ENCODE measurements around the gene BEAN1. TPM values are rescaled to one million over a fixed set of nuclear protein-coding genes. Genes with fewer than 3 reads are reported as not detected.

BEAN1 gene
- total RNA-seq, 4 donors from 2014 or later: 0.40 TPM; not detected in 3

DNA sequence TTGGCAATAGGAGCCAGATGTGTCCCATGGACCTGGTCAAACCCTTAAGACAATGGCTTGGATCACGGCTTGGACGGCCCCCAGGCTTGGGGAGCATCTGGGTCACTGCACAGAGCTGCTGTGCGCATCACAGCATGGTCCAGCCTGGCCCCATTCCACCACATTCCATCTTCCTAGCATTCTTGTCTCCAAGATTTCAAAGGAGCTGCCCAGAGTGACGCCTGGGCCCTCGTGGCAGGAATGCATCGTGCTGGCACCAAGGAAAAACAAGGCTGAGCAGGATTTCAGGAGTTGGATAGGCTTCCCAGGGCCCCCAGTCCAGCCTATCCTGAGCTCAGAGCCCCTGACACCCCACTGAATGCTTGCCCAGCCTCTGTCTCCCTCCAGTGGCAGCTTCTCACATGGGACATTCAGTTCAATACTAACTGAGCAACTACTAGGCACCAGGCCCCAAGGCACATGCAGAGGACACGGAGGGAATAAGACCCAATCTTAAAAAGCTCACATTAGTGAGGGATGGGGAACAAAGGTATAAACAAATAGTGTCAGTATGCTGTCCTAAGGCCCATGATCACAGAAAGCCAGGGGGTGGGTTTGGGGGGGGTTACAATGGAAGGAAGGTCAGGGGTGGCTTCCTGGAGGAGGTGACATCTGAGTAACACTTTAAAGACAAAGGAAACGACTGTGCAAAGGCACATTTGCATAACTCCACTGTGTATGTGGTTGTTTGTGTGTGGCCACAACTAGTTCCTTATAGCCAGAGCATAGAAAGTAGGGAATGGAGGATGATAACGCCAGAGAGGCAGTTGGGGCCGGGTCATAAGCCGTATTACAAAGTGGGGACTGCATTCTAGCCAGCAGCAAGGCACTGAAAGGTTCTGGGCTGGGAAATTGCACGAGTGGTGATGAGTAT lies 88.8 kb downstream of the BEAN1 start:
- Histone ChIP-seq H3K27me3 (no peaks in the 10 kb centered on the region), H3K9me3 (no peaks in the 10 kb centered on the region), H3K4me1 (peaks cover 26 to 66% (median 38%) of the 10 kb centered on the region in 4 donors), H3K4me3 (peak overlapping the region in 2 of 4 donors; percentile 7 to 17), H3K36me3 (peaks cover 0 to 3% (median 0%) of the 10 kb centered on the region in 4 donors), H3K27ac (peak overlapping the region; percentile 97 to 99 (median 98))
- intact Hi-C loops (cut with DNase I; ENCODE audit: low total_unique reads) (no loop called here), in situ Hi-C loops (cut with MboI; ENCODE audit: low pct_ligation_motif_present in 1 of 4, low pct_unique_long_range_greater_than_20kb in 1 of 4, low sequenced_read_pairs in 3 of 4) (no loop called here)
- no peak for DNase-seq
- 53 to 62% methylated on average over 7 to 12 of the region's 12 CpGs for WGBS, 2 donors (ENCODE audit: low coverage in 1 of 2)
- no peak for TF ChIP-seq EP300 (IDR thresholded peaks at IDR 0.05; ENCODE audit: low read depth)
- TF ChIP-seq POLR2AphosphoS5 (IDR thresholded peaks at IDR 0.05): no peak
- peak; percentile 17 to 28 (median 19) for TF ChIP-seq CTCF (IDR thresholded peaks at IDR 0.05)

DNA sequence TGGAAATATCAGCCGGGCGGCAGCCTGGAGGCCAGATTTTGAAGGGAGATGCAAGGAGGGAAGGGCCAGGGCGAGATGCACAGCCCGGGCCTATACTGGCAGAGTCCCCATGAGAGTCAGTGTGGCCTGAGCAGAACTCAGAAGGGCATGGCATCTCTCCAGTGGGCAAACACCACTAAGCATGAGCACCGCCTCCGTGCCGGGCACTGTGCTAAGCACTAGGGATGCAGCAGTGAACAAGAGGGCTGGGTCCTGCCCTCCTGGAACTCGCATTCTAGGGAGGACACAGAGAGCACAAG lies 89.4 kb downstream of the BEAN1 start:
- H3K27me3 ChIP-seq: no peaks in the 10 kb centered on the region
- H3K4me1 ChIP-seq: peaks cover 31 to 66% (median 43%) of the 10 kb centered on the region in 4 donors
- in situ Hi-C loops (cut with MboI; ENCODE audit: low pct_ligation_motif_present in 1 of 4, low pct_unique_long_range_greater_than_20kb in 1 of 4, low sequenced_read_pairs in 3 of 4): no loop called here
- peaks cover 0 to 3% (median 0%) of the 10 kb centered on the region in 4 donors for H3K36me3 ChIP-seq
- H3K9me3 ChIP-seq: no peaks in the 10 kb centered on the region
- DNase-seq: no peak
- TF ChIP-seq EP300 (IDR thresholded peaks at IDR 0.05; ENCODE audit: low read depth) (no peak), POLR2AphosphoS5 (IDR thresholded peaks at IDR 0.05) (no peak), CTCF (IDR thresholded peaks at IDR 0.05) (no peak), POLR2A (IDR thresholded peaks at IDR 0.05) (no peak)
- WGBS, 2 donors (ENCODE audit: low coverage in 1 of 2): 18% methylated on average over 8 of the region's 8 CpGs; no CpG with 5 or more reads in 1 of the 2 donors
- intact Hi-C loops (cut with DNase I; ENCODE audit: low total_unique reads): no loop called here
- peak overlapping the region in 2 of 4 donors; percentile 7 to 17 for H3K4me3 ChIP-seq
- peak overlapping the region; percentile 97 to 99 (median 98) for H3K27ac ChIP-seq

GRCh38 chr16:66516808-66517585 lies 89.9 kb downstream of the BEAN1 start:
- peaks cover 37 to 66% (median 39%) of the 10 kb centered on the region in 4 donors for H3K4me1 ChIP-seq
- DNase-seq: peak; percentile 97
- peak; percentile 77 for TF ChIP-seq POLR2A (IDR thresholded peaks at IDR 0.05)
- TF ChIP-seq CTCF (IDR thresholded peaks at IDR 0.05): no peak
- peak; percentile 65 to 87 (median 83) for TF ChIP-seq POLR2AphosphoS5 (IDR thresholded peaks at IDR 0.05)
- peak; percentile 83 for TF ChIP-seq EP300 (IDR thresholded peaks at IDR 0.05; ENCODE audit: low read depth)
- intact Hi-C loops (cut with DNase I; ENCODE audit: low total_unique reads) (no loop called here), in situ Hi-C loops (cut with MboI; ENCODE audit: low pct_ligation_motif_present in 1 of 4, low pct_unique_long_range_greater_than_20kb in 1 of 4, low sequenced_read_pairs in 3 of 4) (no loop called here)
- peak overlapping the region in 2 of 4 donors; percentile 17 to 37 for H3K4me3 ChIP-seq
- H3K36me3 ChIP-seq: peaks cover 0 to 3% (median 0%) of the 10 kb centered on the region in 4 donors
- H3K27ac ChIP-seq: peak overlapping the region; percentile 97 to 99 (median 98)
- H3K9me3 ChIP-seq: no peaks in the 10 kb centered on the region
- no peaks in the 10 kb centered on the region for H3K27me3 ChIP-seq
- WGBS, 2 donors (ENCODE audit: low coverage in 1 of 2): 7 to 50% methylated on average over 1 to 15 of the region's 15 CpGs

Measured in transverse colon (tissue), 4 donors.